GM19467 (cell line): Measurements from ENCODE around the gene AGO1.

Source experiments
- ATAC-seq: cut with Tn5 transposase; IDR thresholded peaks from one replicate; pipeline ENCODE4 v1.9.1; 2021; ENCODE audit warnings: mild to moderate bottlenecking, moderate library complexity; ENCODE audit not compliant: unreplicated experiment

Gene AGO1

DNA sequence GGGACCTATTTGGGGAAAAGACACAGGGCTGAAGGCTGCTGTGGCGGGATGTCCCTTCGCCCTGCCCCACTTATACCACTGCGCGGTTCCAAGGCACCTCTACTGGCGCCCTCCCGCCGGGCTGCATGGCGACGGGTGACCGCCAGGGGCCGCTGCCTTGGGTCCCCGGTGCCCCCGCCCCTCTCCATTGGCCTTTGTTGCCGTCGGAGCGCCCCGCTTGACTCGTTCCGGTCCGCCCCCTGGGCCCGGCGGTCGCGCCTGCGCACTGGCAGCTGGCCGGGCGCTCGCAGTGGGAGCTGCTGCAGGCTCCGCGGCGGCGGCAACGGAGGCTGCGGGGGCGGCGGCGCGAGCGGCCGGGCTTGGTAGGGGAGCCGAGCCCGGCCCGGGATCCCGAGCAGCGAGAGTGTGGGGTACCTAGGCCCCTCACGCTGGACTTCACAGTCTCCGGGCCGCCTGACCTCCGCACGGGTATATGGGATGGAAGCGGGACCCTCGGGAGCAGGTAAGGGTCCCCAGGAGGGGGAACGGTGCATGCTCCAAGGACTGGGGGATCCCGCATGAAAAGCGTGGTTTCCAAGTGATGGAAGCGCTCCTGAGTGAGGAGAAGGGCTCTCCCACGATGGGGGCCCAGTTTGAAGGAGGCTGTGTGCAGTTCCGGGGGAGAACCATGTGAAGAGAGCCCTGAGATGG is at the start of gene AGO1:
AGO1 (plus strand) TSS at position 265 of the 690 bp plus-strand sequence; CDS start at position 478, 213 bp downstream.
- ATAC-seq: peak; percentile 88

DNA sequence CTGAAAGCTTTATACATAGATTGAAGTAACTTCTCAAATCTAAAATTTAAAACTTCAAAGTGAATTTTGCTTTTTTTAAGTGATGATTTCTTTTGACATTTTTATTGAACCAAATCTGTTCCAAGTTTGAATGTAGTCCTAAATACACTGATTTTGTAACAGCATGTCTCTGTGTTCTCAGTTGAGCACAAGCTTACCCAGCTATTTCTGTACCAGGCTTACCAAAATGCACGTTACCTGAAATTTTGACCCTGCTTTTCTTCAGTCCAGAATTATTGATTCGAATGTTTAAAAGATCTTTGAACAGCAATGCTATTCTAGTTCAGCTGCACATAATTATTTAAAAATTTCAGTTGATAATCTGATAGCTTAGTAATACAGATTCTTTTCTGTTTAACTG is 49.6 kb upstream of the AGO1 start:
- ATAC-seq: no peak

DNA sequence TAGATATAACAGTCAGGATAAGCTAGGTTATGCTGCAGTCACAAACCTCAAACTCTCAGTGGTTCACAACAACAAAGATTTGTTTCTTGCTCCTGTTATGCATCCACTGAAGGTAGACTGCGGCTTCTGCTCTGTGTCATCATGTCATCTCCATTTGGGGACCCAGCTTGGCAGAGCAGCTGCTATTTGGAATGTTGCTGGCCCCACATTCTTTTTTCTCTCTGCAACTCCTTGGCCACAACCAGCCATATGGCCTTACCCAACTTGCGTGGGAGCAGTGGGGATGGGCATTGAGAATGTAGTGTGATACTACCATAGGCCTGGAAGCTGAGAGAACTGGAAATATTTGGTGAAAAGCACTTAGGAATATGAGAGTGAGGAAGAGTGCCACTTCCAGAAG is 48.8 kb upstream of the AGO1 start:
- no peak for ATAC-seq

DNA sequence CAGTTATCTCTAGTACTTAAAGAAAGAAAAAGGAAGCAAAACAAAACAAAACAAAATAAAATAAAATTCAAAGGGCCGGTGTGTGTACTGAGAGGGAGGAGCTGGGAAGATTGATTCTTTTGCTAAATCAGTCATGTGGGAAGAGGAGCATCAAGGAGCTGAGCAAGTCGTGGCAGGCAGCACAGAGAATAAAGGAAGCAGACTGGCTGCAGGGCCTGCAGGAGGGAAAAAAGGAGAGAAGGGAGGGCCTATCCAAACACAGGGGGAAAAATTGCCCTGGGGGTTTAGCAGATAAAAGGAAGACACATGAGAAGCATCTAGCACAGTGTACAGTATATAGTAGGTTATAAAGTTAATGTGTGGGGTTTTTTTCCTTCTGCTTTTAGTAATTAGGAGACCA is 47.6 kb upstream of the AGO1 start:
- no peak for ATAC-seq

DNA sequence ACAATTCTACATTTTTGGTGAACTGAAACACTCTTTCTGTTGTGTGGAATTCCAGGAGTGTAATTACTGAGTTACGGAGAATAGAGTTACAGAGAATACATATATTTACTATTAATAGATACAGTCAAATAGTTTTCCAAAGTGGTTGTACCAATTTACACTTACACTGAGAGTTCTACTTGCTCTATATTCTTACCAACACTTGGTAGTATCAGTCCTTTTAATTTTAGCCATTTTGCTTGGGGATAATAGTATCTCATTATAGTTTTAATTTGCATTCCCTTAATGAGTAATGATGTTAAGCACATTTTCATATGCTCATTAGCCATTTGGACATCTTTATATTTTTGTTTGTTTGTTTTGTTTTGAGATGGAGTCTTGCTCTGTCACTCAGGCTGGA is 46.3 kb upstream of the AGO1 start:
- ATAC-seq: no peak

DNA sequence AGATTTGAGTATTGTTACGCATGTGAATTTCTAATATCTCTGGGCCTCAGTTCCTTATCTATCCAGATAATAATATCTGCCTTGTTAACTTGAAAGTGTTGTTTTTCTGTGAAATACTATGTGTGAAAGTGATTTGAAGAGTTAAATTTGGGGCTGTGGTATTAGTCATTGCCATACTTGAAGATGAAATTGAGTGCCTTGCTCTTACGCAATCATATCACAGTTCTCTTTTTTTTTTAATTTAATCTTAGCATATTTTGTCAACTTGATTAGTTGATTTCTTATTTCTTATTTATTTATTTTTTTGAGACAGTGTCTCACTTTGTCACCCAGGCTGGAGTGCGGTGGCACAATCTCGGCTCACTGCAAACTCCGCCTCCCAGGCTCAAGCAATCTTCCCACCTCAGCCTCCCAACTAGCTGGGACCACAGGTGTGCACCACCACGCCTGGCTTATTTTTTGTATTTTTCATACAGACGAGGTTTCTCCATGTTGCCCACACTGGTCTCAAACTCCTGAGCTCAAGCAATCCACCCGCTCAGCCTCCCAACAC is 44.2 kb upstream of the AGO1 start:
- no peak for ATAC-seq

DNA sequence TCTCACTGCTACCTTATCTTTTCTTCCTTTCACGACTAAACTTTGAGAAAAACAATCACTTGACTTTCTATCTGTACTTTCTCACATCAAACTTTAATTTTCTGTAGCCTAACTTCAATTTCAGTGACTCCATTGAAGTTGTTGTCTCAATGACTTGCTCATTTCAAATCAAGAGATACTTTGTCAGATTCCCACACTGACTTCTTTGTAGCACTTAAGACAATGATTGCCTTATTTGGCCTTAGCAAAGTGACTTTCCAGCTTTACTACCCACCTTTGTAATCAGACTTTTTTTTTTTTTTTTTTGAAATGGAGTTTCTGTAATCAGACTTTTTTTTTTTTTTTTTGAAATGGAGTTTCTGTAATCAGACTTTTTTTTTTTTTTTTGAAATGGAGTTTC is 38.2 kb upstream of the AGO1 start:
- no peak for ATAC-seq

DNA sequence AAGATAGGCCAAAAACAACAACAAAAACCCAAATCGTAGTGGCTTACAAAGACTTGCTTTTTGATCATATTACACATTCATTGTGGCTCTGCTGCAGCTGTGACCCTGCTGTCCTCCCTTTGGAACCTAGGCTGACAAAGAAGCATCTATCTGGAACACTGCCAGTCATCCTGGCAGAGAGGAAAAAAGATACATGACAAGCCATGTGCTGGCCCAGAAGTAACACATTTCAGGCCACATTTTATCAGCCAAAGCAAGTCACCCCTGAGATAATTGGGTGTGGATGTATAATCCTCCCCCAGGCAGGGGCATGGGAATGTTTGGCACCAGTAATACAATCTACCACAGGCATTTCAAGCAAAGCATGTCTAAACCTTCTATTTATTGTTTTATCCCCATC is 37.2 kb upstream of the AGO1 start:
- no peak for ATAC-seq

DNA sequence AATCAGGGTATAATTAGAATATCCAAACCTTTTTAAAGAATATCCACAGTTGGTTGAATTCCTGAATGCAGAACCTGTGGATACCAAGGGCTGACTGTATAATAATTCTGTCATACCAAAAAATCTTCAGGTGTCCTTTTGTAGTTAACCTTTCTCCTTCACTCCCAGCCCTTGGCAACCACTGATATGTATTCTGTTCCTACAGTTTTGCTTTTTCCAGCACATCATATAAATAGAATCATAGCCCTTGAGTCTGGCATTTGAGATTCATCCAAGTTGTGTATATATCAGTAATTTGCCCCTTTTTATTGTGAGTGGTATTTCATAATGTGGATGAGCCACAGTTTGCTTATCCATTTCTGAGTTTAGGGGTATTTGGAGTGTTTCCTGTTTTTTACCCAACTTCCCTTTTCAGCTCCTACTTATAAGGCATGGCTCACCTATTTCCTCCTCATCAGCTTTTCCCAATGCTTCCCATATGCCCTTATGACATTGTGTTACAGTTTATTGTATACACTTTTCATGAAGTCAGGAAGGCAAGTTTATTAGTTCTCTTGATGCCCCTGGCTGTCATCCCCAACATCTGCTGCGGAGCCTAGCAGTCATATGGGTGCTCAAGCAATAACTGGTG is 35.0 kb upstream of the AGO1 start:
- no peak for ATAC-seq

DNA sequence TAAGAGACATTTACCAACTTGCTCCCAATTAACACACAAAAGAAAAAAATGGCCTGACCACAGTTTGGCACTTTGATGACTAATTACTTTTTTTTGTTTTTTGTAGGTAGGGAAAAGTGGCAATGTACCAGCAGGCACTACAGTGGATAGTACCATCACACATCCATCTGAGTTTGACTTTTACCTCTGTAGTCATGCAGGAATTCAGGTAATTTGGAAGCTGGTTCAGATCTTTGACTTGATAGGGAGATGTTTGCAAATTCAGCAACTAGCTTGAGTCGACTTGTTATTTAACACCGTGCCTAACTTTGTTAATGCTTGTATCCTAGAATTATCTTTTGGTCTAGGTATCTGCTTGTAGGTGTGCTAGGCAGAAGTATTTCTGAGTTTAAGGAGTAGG is 33.0 kb upstream of the AGO1 start:
- no peak for ATAC-seq

DNA sequence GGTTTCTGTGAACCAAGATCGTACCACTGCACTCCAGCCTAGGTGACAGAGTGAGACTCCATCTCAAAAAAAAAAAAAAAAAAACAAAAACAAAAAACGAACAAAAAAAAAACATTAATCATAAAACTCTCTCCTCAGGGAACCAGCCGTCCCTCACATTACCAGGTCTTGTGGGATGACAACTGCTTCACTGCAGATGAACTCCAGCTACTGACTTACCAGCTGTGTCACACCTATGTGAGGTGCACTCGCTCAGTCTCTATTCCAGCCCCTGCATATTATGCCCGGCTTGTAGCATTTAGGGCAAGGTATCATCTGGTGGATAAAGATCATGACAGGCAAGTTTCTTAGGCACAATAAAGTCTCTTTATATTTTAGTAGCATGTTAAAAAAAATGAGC is 32.3 kb upstream of the AGO1 start:
- ATAC-seq: no peak

DNA sequence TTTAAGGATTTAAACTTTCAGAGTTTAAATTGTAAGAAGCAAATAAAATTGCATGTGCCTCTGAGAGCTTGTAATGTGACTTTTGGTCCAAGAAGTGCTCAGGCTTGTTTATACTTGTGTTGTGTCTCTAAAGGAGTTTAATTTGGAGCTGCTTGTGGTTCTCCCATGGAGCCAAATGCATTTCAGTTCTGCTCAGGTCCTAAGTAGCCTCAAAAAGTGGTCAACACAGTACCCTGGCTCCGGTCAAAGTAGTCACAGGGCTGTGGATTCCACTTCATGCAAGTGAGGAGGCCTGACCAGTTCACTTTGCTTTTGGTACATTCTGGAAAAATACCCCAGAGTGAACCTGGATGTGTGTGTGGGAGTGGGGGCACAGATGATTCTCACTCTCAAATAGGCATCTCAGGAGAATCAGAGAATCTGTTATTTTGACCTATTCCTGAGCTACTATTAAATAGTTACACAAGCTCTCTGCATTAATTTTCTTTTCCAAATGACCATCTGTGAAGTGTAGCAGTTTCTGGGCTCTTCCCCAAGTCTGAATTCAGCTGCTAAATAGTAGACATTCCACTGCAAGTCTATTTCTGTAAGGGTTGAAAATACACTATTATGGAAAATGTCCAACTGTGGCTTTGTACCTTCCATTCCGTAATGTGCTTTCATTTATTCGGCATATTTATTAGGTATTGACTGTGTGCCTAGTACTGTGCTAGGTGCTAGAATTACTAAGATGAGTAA is 31.7 kb upstream of the AGO1 start:
- no peak for ATAC-seq

DNA sequence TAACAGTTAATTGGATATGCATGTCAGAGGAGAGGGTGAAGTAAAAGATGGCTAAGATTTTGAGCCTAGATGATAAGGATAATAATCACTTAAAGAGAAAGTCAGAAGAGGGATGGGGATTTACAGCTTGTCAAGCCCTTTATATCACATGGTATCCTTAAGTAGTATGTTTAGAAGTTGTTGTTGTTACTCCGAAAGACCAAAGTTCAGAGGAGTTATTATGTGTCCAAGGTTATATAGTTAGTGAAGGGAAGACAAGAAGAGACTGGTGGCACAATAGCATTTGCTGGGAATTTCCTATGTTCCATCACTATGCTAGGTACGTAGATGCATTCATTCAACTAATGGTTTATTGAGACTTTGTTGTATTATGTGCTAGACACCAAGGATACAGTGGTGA is 30.8 kb upstream of the AGO1 start:
- ATAC-seq: no peak

DNA sequence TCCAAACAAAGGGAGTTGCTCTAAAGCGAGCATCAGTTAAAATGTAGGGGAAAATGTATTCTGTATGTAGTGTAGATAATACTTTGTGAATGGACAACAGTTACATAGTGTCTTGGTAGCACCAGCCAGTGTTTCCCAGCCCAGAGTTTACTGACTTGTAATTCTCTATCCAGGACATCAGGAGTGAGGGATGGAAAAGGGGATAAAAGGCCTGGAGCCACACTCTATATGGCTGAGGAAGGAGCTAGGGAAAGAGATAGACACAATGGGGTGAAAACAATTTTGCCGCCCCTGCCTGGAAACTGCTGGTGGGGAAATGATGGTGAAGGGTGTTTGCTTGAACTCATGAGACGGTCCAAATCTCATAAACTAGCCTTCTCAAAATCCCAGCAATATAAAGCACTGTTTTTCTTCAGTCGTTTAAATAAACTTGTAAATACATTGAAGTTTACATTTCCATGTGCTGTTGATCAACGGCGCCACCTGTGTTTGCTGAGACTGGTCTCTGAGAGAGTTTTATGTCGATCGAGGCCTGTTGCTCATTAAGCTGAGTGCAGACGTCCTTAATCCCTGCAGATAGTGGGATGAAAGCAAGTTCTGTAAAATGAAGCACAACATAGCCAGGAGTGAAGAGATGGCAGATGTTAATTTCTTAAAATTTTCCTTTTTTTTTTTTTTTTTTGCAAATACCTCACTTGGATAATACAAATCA is 27.9 kb upstream of the AGO1 start:
- ATAC-seq: no peak

DNA sequence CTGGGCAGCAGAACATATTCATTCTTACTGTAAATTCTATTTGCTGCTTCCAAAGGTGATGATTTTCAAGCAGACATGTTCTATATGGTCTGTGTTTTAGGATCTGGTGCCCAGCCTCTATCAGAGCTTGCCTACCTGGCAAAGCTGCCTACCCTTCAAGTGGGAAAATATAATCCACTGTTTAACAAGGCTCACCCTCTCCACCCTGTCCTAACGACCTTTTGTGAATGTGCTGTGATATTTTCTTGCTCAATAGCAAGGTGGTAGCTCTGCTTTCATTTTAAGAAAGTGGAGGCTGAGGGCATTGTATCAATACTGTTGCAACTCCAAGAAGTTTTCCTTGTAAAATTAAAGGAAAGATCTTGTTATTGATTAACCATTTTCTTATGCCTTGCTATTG is 26.0 kb upstream of the AGO1 start:
- ATAC-seq: no peak

DNA sequence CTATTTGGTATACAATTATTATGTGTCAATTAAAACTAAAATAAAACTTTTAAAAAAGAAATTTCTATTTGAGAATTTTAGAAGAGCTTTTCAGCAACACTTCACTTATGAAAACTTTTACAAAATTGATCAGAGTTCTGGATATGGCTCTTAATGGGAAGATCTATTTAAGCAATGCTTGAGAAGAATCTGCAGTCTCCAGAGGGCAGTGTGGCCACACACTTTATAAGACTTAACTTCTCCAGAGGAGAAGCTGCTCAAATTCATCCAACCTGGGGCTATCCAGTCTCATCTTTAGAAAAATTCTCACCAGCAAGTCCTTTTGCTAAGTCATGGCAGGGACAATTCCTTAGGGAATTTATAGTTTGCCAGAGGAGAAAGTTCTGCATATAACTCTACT is 25.2 kb upstream of the AGO1 start:
- ATAC-seq: no peak

DNA sequence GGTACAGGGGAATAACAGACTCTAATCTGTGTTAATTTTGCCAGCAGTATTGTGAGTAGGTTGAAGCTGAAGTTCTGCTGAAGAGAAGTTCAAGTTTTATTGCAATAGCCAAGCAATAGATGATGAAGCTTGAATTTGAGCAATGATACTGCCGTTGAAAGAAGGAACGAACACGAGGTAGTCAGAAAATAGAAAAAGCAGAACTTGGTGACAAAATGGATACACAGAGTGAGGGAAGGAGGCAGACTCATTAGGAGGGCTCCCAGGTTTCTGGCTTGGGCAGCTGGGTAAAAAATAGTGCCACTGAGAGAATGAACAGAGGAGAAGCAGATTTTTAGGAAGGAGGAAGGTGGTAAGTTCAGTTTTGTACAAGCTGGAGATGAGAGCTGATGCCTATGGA is 22.3 kb upstream of the AGO1 start:
- no peak for ATAC-seq

DNA sequence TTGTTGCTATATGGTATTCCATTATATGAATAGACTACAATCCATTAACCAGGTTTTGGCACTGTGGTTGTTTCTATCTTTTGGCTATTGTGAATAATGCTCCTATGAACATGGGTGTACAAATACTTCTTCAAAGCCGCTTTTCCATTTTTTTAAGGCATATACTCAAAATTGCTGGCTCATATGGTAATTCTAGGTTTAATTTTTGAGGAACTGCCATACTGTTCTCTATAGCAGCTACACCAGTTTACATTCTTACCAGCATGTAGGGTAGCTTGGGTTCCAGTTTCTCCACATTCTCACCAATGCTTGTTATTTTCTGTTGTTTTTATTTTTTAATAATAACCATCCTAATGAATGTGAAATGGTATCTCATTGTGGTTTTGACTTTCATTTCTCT is 19.9 kb upstream of the AGO1 start:
- ATAC-seq: no peak

DNA sequence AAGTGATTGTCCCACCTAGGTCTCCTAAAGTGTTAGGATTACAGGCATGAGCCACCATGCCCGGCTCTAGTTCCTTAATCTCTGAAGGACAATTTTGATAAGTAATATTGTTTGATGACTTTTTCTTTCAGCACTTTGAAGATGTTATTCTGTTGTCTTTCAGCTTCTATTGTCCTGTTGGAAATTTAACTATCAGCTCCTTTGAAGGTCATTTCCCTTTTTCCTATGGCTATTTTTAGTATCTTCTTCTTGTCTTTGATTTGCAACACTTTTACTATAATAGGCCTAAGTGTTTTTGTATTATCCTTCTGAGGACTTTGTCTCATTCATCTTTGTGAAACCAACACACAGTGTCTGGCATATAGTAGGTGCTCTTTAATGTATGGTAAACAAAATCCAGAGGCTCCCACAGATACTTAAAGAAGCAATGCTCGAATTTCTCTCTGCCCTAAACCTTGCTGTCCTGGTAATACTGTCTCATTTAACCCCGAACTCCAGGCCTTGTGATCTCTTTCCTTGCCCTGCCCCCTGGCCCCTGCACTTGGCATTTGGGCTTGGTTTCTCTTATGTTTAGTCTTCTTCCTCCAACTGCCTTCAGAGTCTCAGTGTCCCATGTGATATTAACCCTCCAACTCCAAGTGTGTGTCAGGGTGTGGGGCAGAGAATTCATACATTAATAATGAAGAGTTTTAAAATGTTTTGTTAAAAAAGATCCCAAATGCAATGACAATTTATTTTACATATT is 19.0 kb upstream of the AGO1 start:
- ATAC-seq: no peak

DNA sequence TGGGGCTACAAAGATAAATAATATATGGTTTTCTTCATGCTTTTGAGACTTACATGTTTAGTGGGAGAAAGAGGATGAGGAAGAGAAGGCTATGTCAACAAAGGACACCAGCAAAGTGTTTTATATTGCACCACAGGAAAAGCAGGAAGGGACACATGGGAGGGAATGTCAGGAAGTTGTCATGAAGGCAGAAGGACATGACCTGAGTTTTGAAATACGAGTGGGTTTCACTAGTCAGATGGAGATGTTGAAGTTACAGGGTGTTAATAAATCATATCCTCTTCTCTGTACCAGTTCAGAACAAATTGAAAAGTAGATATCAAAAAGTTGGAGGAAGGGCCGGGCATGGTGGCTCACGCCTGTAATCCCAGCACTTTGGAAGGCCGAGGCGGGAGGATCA is 18.2 kb upstream of the AGO1 start:
- ATAC-seq: no peak

DNA sequence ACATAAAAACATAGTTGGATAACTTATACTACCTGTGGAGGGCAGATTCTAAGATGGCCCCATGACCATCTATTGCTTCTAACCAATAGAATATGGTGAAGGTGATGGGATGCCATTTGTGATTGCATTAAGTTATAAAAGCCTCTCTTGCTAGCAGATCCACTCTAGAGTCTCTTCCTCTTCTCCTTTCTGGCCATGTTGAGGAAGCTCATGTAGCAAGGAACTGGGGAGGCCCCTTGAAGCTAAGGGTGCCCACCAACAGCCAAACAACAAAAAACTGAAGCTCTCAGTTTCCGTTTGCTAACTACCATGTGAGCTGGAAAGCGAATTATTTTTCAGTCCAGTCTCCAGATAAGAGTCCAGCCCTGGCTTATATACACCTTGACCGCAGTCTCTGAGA is 16.0 kb upstream of the AGO1 start:
- no peak for ATAC-seq
